Endothelial cell of umbilical vein (primary cell): ENCODE data around the gene RABGGTB. TPM values are rescaled to one million over a fixed set of nuclear protein-coding genes. Genes with fewer than 3 reads are reported as not detected.

Source experiments
- BruUV-seq: library from RNA; stranded (reverse); fragments of 400-500 nt; replicated peaks from 2 replicates; lab custom pipeline; 2021; lab: Mats Ljungman, UMichigan
- CTCF ChIA-PET: fragments of 300-600, 350-600 bp; sonication (Branson Sonifier 250); formaldehyde crosslinking; loops from one replicate; lab custom pipeline; 2021; ENCODE audit warnings: antibody characterized with exemption, inconsistent platforms; lab: Charles Lee
- POLR2A ChIA-PET: fragments of 300-600, 350-600 bp; sonication (Branson Sonifier 250); formaldehyde crosslinking; loops from one replicate; lab custom pipeline; 2021; ENCODE audit warnings: antibody characterized with exemption, inconsistent platforms; lab: Charles Lee
- DNase-seq: peaks from one replicate; pipeline ENCODE4 v3.0.0-alpha.2; 2011; ENCODE audit warnings: low read depth, low spot score
- FAIRE-seq: peaks from 2 replicates; lab custom pipeline; 2011; peaks lifted over from hg19 to GRCh38; lab: Jason Lieb, UNC
- H2AFZ ChIP-seq: 2 replicates; pipeline ENCODE4 v1.6.0; 2012; ENCODE audit warnings: low read depth, low read length, control low read depth, inconsistent platforms
- H3K27ac ChIP-seq: 2 replicates; pipeline ENCODE4 v1.5.1; 2011; ENCODE audit warnings: low read depth, mild to moderate bottlenecking, control low read depth, low read length, moderate library complexity; ENCODE audit not compliant: insufficient read depth
- H3K27me3 ChIP-seq, 2 experiments: 2 replicates each; pipeline versions ENCODE4 v1.6.0 to v1.6.1; 2011; ENCODE audit warnings: low read length in 2 of 2, mixed read lengths in 1 of 2; ENCODE audit not compliant: control insufficient read depth in 2 of 2, insufficient read depth in 2 of 2
- H3K36me3 ChIP-seq, 2 experiments: 2 replicates in 1 of 2; 3 replicates in 1 of 2; pipeline ENCODE4 v1.5.1; 2011; ENCODE audit warnings: low read length in 2 of 2, mild to moderate bottlenecking in 1 of 2, moderate library complexity in 1 of 2; ENCODE audit not compliant: control insufficient read depth in 2 of 2, insufficient read depth in 2 of 2; ENCODE audit errors: extremely low read depth in 1 of 2
- H3K4me1 ChIP-seq: 3 replicates; pipeline ENCODE4 v1.5.1; 2011; ENCODE audit warnings: mild to moderate bottlenecking, low read length; ENCODE audit not compliant: control insufficient read depth, insufficient read depth; ENCODE audit errors: extremely low read depth
- H3K4me2 ChIP-seq: 2 replicates; pipeline ENCODE4 v1.6.1; 2011; ENCODE audit warnings: low read length, control low read depth, mixed read lengths; ENCODE audit not compliant: insufficient read depth
- H3K4me3 ChIP-seq, 3 experiments: fragments of 200-600 bp in 1 of 3; sonication (generic), shearing (Covaris generic) in 1 of 3; replicated peaks in 1 of 3; 2 replicates each; pipeline ENCODE4 v1.5.1; 2011 to 2016; ENCODE audit warnings: control low read depth in 3 of 3, low read length in 3 of 3, mild to moderate bottlenecking in 2 of 3, inconsistent platforms in 1 of 3, low read depth in 1 of 3, moderate library complexity in 1 of 3; ENCODE audit not compliant: insufficient read depth in 1 of 3
- H3K79me2 ChIP-seq: 2 replicates; pipeline ENCODE4 v1.6.0; 2012; ENCODE audit warnings: low read length, inconsistent platforms; ENCODE audit not compliant: control insufficient read depth, insufficient read depth
- H3K9ac ChIP-seq: replicated peaks from 2 replicates; pipeline ENCODE3; 2011; ENCODE audit warnings: low read length, control low read depth; ENCODE audit not compliant: insufficient read depth; ENCODE audit errors: extremely low read depth
- H3K9me1 ChIP-seq: replicated peaks from 3 replicates; pipeline ENCODE4 v1.6.0; 2011; ENCODE audit warnings: mild to moderate bottlenecking, low read length; ENCODE audit not compliant: control insufficient read depth, insufficient read depth; ENCODE audit errors: extremely low read depth
- H3K9me3 ChIP-seq: replicated peaks from 2 replicates; pipeline ENCODE4 v1.5.1; 2012; ENCODE audit warnings: low read length, inconsistent platforms; ENCODE audit not compliant: control insufficient read depth, insufficient read depth
- H4K20me1 ChIP-seq: replicated peaks from 2 replicates; pipeline ENCODE3; 2011; ENCODE audit warnings: mild to moderate bottlenecking, low read length; ENCODE audit not compliant: control insufficient read depth, insufficient read depth; ENCODE audit errors: extremely low read depth
- EZH2 ChIP-seq: IDR thresholded peaks from 2 replicates; pipeline ENCODE4 v1.6.1; 2012; ENCODE audit warnings: borderline replicate concordance, low read depth, mild to moderate bottlenecking, moderate library complexity, low read length, inconsistent platforms; ENCODE audit not compliant: severe bottlenecking
- FOS ChIP-seq: IDR thresholded peaks from 2 replicates; pipeline ENCODE4 v1.6.1; 2011; ENCODE audit warnings: mild to moderate bottlenecking, low read length, moderate library complexity, borderline replicate concordance; ENCODE audit not compliant: insufficient read depth
- GATA2 ChIP-seq: IDR thresholded peaks from 2 replicates; pipeline ENCODE4 v1.7.0; 2011; ENCODE audit warnings: low read depth, mild to moderate bottlenecking, moderate library complexity, mixed read lengths, low read length; ENCODE audit not compliant: insufficient read length, insufficient read depth
- JUN ChIP-seq: IDR thresholded peaks from 2 replicates; pipeline ENCODE4 v1.6.1; 2011; ENCODE audit warnings: borderline replicate concordance, low read depth; ENCODE audit not compliant: insufficient read length, insufficient read depth
- MYC ChIP-seq: IDR thresholded peaks from one replicate; pipeline ENCODE4 v1.6.1; 2011; ENCODE audit warnings: mild to moderate bottlenecking, low read depth, low read length
- POLR2A ChIP-seq: IDR thresholded peaks from 2 replicates; pipeline ENCODE4 v1.6.1; 2012; ENCODE audit warnings: low read depth, mild to moderate bottlenecking, control low read depth, low read length
- POLR2AphosphoS5 ChIP-seq: IDR thresholded peaks from 2 replicates; pipeline ENCODE4 v1.6.1; 2012; ENCODE audit warnings: low read depth, mild to moderate bottlenecking, control low read depth, low read length, moderate library complexity; ENCODE audit not compliant: insufficient read depth
- dilution Hi-C: fragments of 300-500 bp; cut with MboI; formaldehyde crosslinking; loops from one replicate; pipeline ENCODE4 v1.15.0; 2019; ENCODE audit warnings: low sequenced_read_pairs; ENCODE audit not compliant: extremely low pct_ligation_motif_present
- intact Hi-C: fragments of 100-400 bp; cut with micrococcal nuclease; formaldehyde crosslinking; loops from one replicate; pipeline ENCODE4 v1.10.0; 2022
- polyA plus RNA-seq, 4 experiments: library from polyadenylated mRNA; depleted of rRNA in 3 of 4; stranded (reverse) in 3 of 4; unstranded in 1 of 4; fragments of >200 nt; gene quantifications; 2 replicates each; pipeline versions ENCODE4 v1.2.1 to v1.2.3, GENCODE V29; 2011 to 2012; ENCODE audit warnings: missing spikeins in 1 of 4
- total RNA-seq: library from RNA; stranded (reverse); gene quantifications from 2 replicates; pipeline ENCODE4 v1.2.3, GENCODE V29; 2021
- TF ChIP-seq, protein P1 (sequence below), 2 donors: IDR thresholded peaks; 1 replicate in 1 of 2; 2 replicates in 1 of 2; pipeline ENCODE4 v1.5.1; 2011; ENCODE audit warnings: low read length in 2 of 2, mild to moderate bottlenecking in 2 of 2, moderate library complexity in 2 of 2, control low read depth in 1 of 2, inconsistent platforms in 1 of 2, low read depth in 1 of 2; ENCODE audit not compliant: insufficient read depth in 1 of 2; ENCODE audit errors: extremely low read depth in 1 of 2
- TF ChIP-seq, protein P2 (sequence below): IDR thresholded peaks from 2 replicates; pipeline ENCODE4 v1.6.1; 2011; ENCODE audit not compliant: insufficient read depth, insufficient read length

The RABGGTB gene
- total and polyA plus RNA-seq, 2 donors (not counting 3 experiments of a cell fraction or from before 2014, with no cell fraction given): 78.2 to 114 TPM

DNA sequence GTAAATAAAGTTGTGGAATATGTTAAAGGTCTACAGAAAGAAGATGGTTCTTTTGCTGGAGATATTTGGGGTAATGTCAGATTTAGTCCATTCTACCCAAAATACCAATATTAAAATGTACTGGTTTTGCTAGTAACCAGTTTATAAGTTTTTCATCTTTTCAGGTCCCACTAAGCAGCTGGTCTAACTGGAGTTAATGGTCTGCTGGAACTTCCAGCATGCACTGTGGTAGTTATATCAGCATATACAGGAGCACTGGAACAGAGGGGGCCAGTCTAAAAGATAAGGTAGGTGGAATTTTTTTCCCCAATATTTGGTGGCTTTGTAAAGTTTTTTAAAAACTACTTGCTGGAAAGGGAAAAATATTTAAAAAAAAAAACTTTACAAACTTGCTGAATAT lies 3.9 kb downstream of the RABGGTB start:
- H3K27me3 ChIP-seq: no peaks in the 10 kb centered on the region
- H3K36me3 ChIP-seq: peaks cover 13 to 39% of the 10 kb centered on the region in 2 experiments
- H2AFZ ChIP-seq: no peak overlapping the region
- ChIA-PET POLR2A (no interaction called here), CTCF (interaction anchor here (1.1 to 1.4 kb wide), 2 partner anchors 12 to 557 kb away, joined by 3 to 5 read pairs; no protein-coding TSS in a partner anchor)
- H3K9me1 ChIP-seq: no peaks in the 10 kb centered on the region
- dilution Hi-C loops: no loop called here
- H3K9me3 ChIP-seq: no peaks in the 10 kb centered on the region
- peak; percentile 27 for TF ChIP-seq POLR2A
- no peak for TF ChIP-seq GATA2
- no peak for TF ChIP-seq POLR2AphosphoS5
- BruUV-seq: no TSS peak
- no peak overlapping the region for H3K27ac ChIP-seq
- H3K4me2 ChIP-seq: peak overlapping the region; percentile 94
- intact Hi-C loops: loop anchor here (5.0 kb wide), 2 partner anchors 277 to 443 kb away; no protein-coding TSS in a partner anchor
- H3K4me3 ChIP-seq: peak overlapping the region in 1 of 3 experiments; percentile 99
- H3K79me2 ChIP-seq: peaks cover 66% of the 10 kb centered on the region
- H3K4me1 ChIP-seq: peaks cover 33% of the 10 kb centered on the region
- peaks cover 13% of the 10 kb centered on the region for H4K20me1 ChIP-seq
- H3K9ac ChIP-seq: no peak overlapping the region
- no peak for FAIRE-seq
- DNase-seq: no peak

- no peak overlapping the region for H3K27ac ChIP-seq
- ChIA-PET POLR2A (no interaction called here), CTCF (interaction anchor here (0.8 to 1.4 kb wide), 2 partner anchors 9 to 11 kb away, joined by 3 read pairs; no protein-coding TSS in a partner anchor)
- peak overlapping the region; percentile 94 for H3K4me2 ChIP-seq
- peaks cover 13% of the 10 kb centered on the region for H4K20me1 ChIP-seq
- no peaks in the 10 kb centered on the region for H3K9me1 ChIP-seq
- TF ChIP-seq MYC (no peak), GATA2 (no peak), JUN (peak; percentile 38), POLR2A (no peak), POLR2AphosphoS5 (no peak), EZH2 (no peak), FOS (peak; percentile 19)
- TF ChIP-seq, protein P1, sequence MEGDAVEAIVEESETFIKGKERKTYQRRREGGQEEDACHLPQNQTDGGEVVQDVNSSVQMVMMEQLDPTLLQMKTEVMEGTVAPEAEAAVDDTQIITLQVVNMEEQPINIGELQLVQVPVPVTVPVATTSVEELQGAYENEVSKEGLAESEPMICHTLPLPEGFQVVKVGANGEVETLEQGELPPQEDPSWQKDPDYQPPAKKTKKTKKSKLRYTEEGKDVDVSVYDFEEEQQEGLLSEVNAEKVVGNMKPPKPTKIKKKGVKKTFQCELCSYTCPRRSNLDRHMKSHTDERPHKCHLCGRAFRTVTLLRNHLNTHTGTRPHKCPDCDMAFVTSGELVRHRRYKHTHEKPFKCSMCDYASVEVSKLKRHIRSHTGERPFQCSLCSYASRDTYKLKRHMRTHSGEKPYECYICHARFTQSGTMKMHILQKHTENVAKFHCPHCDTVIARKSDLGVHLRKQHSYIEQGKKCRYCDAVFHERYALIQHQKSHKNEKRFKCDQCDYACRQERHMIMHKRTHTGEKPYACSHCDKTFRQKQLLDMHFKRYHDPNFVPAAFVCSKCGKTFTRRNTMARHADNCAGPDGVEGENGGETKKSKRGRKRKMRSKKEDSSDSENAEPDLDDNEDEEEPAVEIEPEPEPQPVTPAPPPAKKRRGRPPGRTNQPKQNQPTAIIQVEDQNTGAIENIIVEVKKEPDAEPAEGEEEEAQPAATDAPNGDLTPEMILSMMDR (IDR thresholded peaks at IDR 0.05; ENCODE audit: extremely low read depth in 1 of 2, insufficient read depth in 1 of 2, low read depth in 1 of 2, low read length in 2 of 2): no peak
- TF ChIP-seq, protein P2, sequence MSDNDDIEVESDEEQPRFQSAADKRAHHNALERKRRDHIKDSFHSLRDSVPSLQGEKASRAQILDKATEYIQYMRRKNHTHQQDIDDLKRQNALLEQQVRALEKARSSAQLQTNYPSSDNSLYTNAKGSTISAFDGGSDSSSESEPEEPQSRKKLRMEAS: no peak
- DNase-seq (no peak), FAIRE-seq (no peak)
- H3K4me1 ChIP-seq: peaks cover 26% of the 10 kb centered on the region
- intact Hi-C loops (no loop called here), dilution Hi-C loops (no loop called here)
- no peaks in the 10 kb centered on the region for H3K27me3 ChIP-seq
- no peak overlapping the region for H3K9ac ChIP-seq
- H3K4me3 ChIP-seq: no peak overlapping the region
- no peaks in the 10 kb centered on the region for H3K9me3 ChIP-seq
- no peak overlapping the region for H2AFZ ChIP-seq
- peaks cover 66% of the 10 kb centered on the region for H3K79me2 ChIP-seq
- peaks cover 17 to 45% of the 10 kb centered on the region in 2 experiments for H3K36me3 ChIP-seq
- BruUV-seq: no TSS peak
Observed at GRCh38 chr1:75791022-75791421, 5.0 kb downstream of the RABGGTB start.
